ENCODE data around the gene TTN. TPM values are rescaled to one million over a fixed set of nuclear protein-coding genes. Genes with fewer than 3 reads are reported as not detected.

Gene TTN
- total RNA-seq, 1 donor: under 0.01 TPM

- no peak for DNase-seq (ENCODE audit: low read depth)
- H3K4me3 ChIP-seq (ENCODE audit: low read depth, low read length): no peak overlapping the region
- TF ChIP-seq CTCF (IDR thresholded peaks at IDR 0.05; ENCODE audit: insufficient read depth, low read depth, low read length): no peak
Measured at GRCh38 chr2:178782236-178782635, 25.0 kb downstream of the TTN start.

DNA sequence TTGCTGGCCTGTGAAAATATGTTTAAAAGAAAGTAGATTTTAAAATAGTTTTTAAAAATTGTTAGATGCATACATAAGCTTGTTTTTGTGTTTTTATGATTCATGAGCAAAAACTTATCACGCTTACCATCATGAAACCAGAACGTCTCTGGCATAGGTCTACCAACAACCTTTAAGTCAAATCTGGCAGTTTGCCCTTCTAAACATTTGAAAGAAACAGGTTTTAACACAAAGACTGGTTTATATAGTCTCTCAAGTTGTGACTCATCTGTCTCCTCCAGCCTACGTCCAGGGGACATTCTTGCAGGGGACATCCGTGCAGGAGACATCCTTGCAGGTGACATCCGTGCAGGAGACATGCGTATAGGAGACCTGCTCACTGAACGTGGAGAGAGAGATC, 29.6 kb downstream of the TTN start:
- DNase-seq (ENCODE audit: low read depth): no peak
- H3K4me3 ChIP-seq (ENCODE audit: low read depth, low read length): no peak overlapping the region
- TF ChIP-seq CTCF (IDR thresholded peaks at IDR 0.05; ENCODE audit: insufficient read depth, low read depth, low read length): no peak

GRCh38 chr2:178776751-178777150, 30.5 kb downstream of the TTN start:
- no peak for TF ChIP-seq CTCF (IDR thresholded peaks at IDR 0.05; ENCODE audit: insufficient read depth, low read depth, low read length)
- H3K4me3 ChIP-seq (ENCODE audit: low read depth, low read length): no peak overlapping the region
- DNase-seq (ENCODE audit: low read depth): no peak

DNA sequence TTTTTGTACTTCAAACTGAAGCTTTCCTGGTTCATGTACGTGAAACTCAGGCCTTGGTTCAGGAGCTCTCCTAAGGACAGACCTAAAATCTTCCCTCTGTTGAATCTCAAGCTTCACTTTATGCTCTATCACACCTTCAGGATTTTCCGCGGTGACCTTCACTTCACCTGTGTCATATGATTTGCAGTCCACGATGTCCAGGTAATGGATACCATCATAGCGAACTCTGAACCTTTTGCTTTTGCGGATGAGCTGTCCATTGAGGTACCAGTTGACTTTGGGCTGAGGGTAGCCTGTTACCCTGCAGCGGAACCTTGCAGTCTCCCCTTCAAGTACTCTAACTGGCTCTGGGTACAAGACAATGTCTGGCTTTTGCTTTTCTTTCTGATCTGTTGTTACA, 31.2 kb downstream of the TTN start:
- no peak overlapping the region for H3K4me3 ChIP-seq (ENCODE audit: low read depth, low read length)
- no peak for DNase-seq (ENCODE audit: low read depth)
- no peak for TF ChIP-seq CTCF (IDR thresholded peaks at IDR 0.05; ENCODE audit: insufficient read depth, low read depth, low read length)

DNA sequence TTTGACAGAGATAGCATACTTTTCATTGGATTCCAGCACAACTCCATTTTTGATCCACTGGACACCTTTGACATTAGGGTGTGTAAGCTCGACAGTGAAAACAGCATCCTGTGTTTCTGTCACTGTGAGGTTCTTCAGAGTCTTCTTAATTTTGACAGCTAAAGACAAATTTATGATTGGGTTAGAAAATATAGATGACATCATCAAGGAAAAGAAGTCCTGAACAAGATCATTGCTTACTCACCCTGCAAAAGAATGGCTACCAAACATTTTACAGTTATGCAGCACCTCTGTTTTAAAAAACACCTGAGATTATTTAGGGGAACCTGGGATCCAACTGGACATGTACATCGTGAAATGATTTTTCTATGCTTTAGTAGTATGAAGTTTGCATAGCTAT, 36.7 kb downstream of the TTN start:
- no peak overlapping the region for H3K4me3 ChIP-seq (ENCODE audit: low read depth, low read length)
- TF ChIP-seq CTCF (IDR thresholded peaks at IDR 0.05; ENCODE audit: insufficient read depth, low read depth, low read length): no peak
- DNase-seq (ENCODE audit: low read depth): no peak

DNA sequence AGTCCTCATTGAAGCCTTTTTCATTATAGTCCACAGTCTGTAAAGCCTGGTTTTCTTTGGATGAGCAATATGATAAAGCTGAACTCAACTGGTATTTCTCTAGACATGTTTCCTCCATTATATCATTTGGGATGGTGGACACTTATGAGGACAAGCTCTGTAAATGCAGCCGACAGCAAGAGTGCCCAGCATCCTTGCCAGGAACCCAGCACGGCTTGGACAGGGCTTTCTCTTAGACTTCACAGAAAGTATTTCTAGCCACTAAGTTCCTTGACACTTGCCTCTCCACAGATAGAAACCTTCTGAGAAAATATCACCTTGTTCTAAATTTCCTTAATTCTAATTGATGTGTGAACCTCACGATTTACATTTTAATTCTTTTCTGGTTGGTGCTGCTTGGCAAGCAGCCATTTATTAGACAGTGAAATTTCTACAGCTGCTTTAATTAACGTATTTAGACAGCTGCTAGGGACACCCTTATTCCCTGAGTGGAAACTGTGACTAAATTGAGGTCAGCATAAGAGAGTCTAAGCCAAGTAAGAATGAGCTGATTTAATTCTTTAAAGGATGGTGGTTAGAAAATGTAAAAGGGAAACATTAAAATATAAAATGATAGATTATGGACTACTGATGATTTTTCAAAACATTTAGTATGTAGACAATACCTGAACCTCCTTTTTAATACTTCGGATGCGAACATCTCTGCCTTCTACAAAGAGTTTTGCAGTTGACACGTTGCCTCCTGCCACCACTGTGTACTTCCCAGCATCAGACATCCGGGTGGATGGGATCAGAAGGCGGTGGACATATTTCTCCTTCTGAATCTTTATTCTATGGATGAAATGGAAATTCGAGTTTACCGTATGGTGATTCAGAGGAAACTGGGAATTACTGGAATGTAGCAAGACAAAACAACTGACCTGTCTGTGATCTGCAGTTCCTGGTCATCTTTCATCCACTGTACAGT, 39.8 kb downstream of the TTN start:
- H3K4me3 ChIP-seq (ENCODE audit: low read depth, low read length): no peak overlapping the region
- DNase-seq (ENCODE audit: low read depth): no peak
- no peak for TF ChIP-seq CTCF (IDR thresholded peaks at IDR 0.05; ENCODE audit: insufficient read depth, low read depth, low read length)

Measured in fibroblast of villous mesenchyme (primary cell).